Neural progenitor cell (in vitro differentiated cells): Measurements from ENCODE around the gene KIAA0753. TPM values are rescaled to one million over a fixed set of nuclear protein-coding genes. Genes with fewer than 3 reads are reported as not detected.

Experiments
- DNase-seq: peaks from one replicate; pipeline ENCODE4 v3.0.0-alpha.2; 2016; ENCODE audit warnings: low spot score
- H2AFZ ChIP-seq: fragments of 200-600 bp; sonication (generic); replicated peaks from 2 replicates; pipeline ENCODE4 v1.6.1; 2016; ENCODE audit warnings: antibody characterized with exemption
- H3F3A ChIP-seq: fragments of 200-600 bp; sonication (generic); 2 replicates; pipeline ENCODE4 v1.6.1; 2016; ENCODE audit warnings: antibody characterized with exemption, low read depth
- H3K27ac ChIP-seq: fragments of 200-600 bp; sonication (generic); 2 replicates; pipeline ENCODE4 v1.5.1; 2016; ENCODE audit warnings: mild to moderate bottlenecking
- H3K27me3 ChIP-seq: fragments of 200-600 bp; sonication (generic); 2 replicates; pipeline ENCODE4 v1.6.1; 2016; ENCODE audit warnings: mild to moderate bottlenecking, moderate library complexity
- H3K36me3 ChIP-seq: fragments of 200-600 bp; sonication (generic); 2 replicates; pipeline ENCODE4 v1.5.1; 2016
- H3K4me1 ChIP-seq: fragments of 200-600 bp; sonication (generic); 2 replicates; pipeline ENCODE4 v1.6.1; 2016; ENCODE audit warnings: mixed run types
- H3K4me2 ChIP-seq: fragments of 200-600 bp; sonication (generic); 2 replicates; pipeline ENCODE4 v1.6.1; 2016
- H3K4me3 ChIP-seq: fragments of 200-600 bp; sonication (generic); 2 replicates; pipeline ENCODE4 v1.5.1; 2016
- H3K79me2 ChIP-seq: fragments of 200-600 bp; sonication (generic); 2 replicates; pipeline ENCODE4 v1.6.1; 2016; ENCODE audit warnings: low read depth
- H3K9ac ChIP-seq: fragments of 200-600 bp; sonication (generic); 2 replicates; pipeline ENCODE4 v1.6.1; 2016
- H3K9me3 ChIP-seq: fragments of 200-600 bp; sonication (generic); 2 replicates; pipeline ENCODE4 v1.5.1; 2016; ENCODE audit warnings: low read depth
- H4K20me1 ChIP-seq: fragments of 200-600 bp; sonication (generic); 2 replicates; pipeline ENCODE4 v1.6.1; 2016; ENCODE audit warnings: low read depth
- H3K27ac Mint-ChIP-seq: 3 replicates; pipeline ENCODE4 v1.8.0; 2021; ENCODE audit warnings: mixed read lengths
- H3K27me3 Mint-ChIP-seq: 2 replicates; pipeline ENCODE4 v1.8.0; 2022; ENCODE audit warnings: low read depth, mild to moderate bottlenecking, inconsistent platforms, moderate library complexity, mixed read lengths; ENCODE audit not compliant: insufficient read depth
- H3K36me3 Mint-ChIP-seq: 3 replicates; pipeline ENCODE4 v1.8.0; 2021; ENCODE audit warnings: mixed read lengths
- H3K4me1 Mint-ChIP-seq: 3 replicates; pipeline ENCODE4 v1.8.0; 2021; ENCODE audit warnings: mixed read lengths
- H3K4me3 Mint-ChIP-seq: 3 replicates; pipeline ENCODE4 v1.8.0; 2021; ENCODE audit warnings: mild to moderate bottlenecking, moderate library complexity, mixed read lengths
- H3K9me3 Mint-ChIP-seq: 3 replicates; pipeline ENCODE4 v1.8.0; 2020; ENCODE audit warnings: mixed read lengths
- CTCF ChIP-seq: fragments of 200-600 bp; sonication (generic); IDR thresholded peaks from 2 replicates; pipeline ENCODE4 v1.5.1; 2017; ENCODE audit warnings: antibody characterized with exemption, mild to moderate bottlenecking
- EZH2 ChIP-seq: fragments of 200-600 bp; sonication (generic); IDR thresholded peaks from 2 replicates; pipeline ENCODE4 v1.6.1; 2017; ENCODE audit warnings: antibody characterized with exemption, mild to moderate bottlenecking, moderate library complexity
- EZH2phosphoT487 ChIP-seq: fragments of 200-600 bp; sonication (generic); IDR thresholded peaks from 2 replicates; pipeline ENCODE4 v1.6.1; 2017; ENCODE audit warnings: antibody characterized with exemption
- total RNA-seq: library from RNA; depleted of rRNA; stranded (reverse); fragments of >200 nt; gene quantifications from 2 replicates; pipeline ENCODE4 v1.2.3, GENCODE V29; 2015; ENCODE audit warnings: low replicate concordance

KIAA0753 gene
- total RNA-seq, 1 donor from 2014 or later, result 24.1 TPM

GRCh38 chr17:6627019-6627418, 13.5 kb downstream of the KIAA0753 start:
- no peak for DNase-seq
- no peaks in the 10 kb centered on the region for H3K27me3 ChIP-seq
- no peaks in the 10 kb centered on the region for H3K9me3 ChIP-seq
- H3K4me2 ChIP-seq, result no peak overlapping the region
- no peaks in the 10 kb centered on the region for H3K4me1 ChIP-seq
- Mint-ChIP-seq H3K27me3 (no peaks in the 10 kb centered on the region), H3K27ac (no peak overlapping the region), H3K36me3 (peaks cover 19% of the 10 kb centered on the region), H3K9me3 (no peaks in the 10 kb centered on the region), H3K4me1 (no peaks in the 10 kb centered on the region), H3K4me3 (no peak overlapping the region)
- peaks cover 6% of the 10 kb centered on the region for H3K36me3 ChIP-seq
- no peak overlapping the region for H3K9ac ChIP-seq
- peaks cover 2% of the 10 kb centered on the region for H3K79me2 ChIP-seq
- no peak overlapping the region for H2AFZ ChIP-seq
- no peak overlapping the region for H3K27ac ChIP-seq
- TF ChIP-seq EZH2phosphoT487, result no peak
- no peak for TF ChIP-seq CTCF
- no peak for TF ChIP-seq EZH2
- H3F3A ChIP-seq, result no peaks in the 10 kb centered on the region
- H3K4me3 ChIP-seq, result no peak overlapping the region
- no peaks in the 10 kb centered on the region for H4K20me1 ChIP-seq

- H3K27ac Mint-ChIP-seq, result no peak overlapping the region
- no peaks in the 10 kb centered on the region for H3K27me3 Mint-ChIP-seq
- Histone ChIP-seq H3K4me3 (no peak overlapping the region), H4K20me1 (no peaks in the 10 kb centered on the region), H3F3A (no peaks in the 10 kb centered on the region), H3K4me2 (no peak overlapping the region), H3K4me1 (no peaks in the 10 kb centered on the region), H2AFZ (no peak overlapping the region), H3K27ac (no peak overlapping the region), H3K27me3 (no peaks in the 10 kb centered on the region), H3K9ac (no peak overlapping the region), H3K79me2 (peaks cover 2% of the 10 kb centered on the region), H3K36me3 (peaks cover 6% of the 10 kb centered on the region), H3K9me3 (no peaks in the 10 kb centered on the region)
- H3K9me3 Mint-ChIP-seq, result no peaks in the 10 kb centered on the region
- H3K4me3 Mint-ChIP-seq, result no peak overlapping the region
- H3K36me3 Mint-ChIP-seq, result peaks cover 19% of the 10 kb centered on the region
- no peak for DNase-seq
- no peaks in the 10 kb centered on the region for H3K4me1 Mint-ChIP-seq
- TF ChIP-seq EZH2 (no peak), EZH2phosphoT487 (no peak), CTCF (no peak)
Measured at GRCh38 chr17:6626616-6627015, 13.9 kb downstream of the KIAA0753 start.

GRCh38 chr17:6623941-6624340, 16.6 kb downstream of the KIAA0753 start:
- no peak overlapping the region for H3K27ac Mint-ChIP-seq
- H3K36me3 ChIP-seq, result no peaks in the 10 kb centered on the region
- H3K36me3 Mint-ChIP-seq, result peaks cover 12% of the 10 kb centered on the region
- no peaks in the 10 kb centered on the region for H3F3A ChIP-seq
- H3K4me1 ChIP-seq, result no peaks in the 10 kb centered on the region
- no peaks in the 10 kb centered on the region for H3K4me1 Mint-ChIP-seq
- H3K4me2 ChIP-seq, result no peak overlapping the region
- DNase-seq, result no peak
- H3K4me3 ChIP-seq, result no peak overlapping the region
- H3K9me3 Mint-ChIP-seq, result no peaks in the 10 kb centered on the region
- H4K20me1 ChIP-seq, result no peaks in the 10 kb centered on the region
- no peaks in the 10 kb centered on the region for H3K27me3 ChIP-seq
- no peak overlapping the region for H3K27ac ChIP-seq
- H3K27me3 Mint-ChIP-seq, result no peaks in the 10 kb centered on the region
- H3K9me3 ChIP-seq, result no peaks in the 10 kb centered on the region
- H3K79me2 ChIP-seq, result no peaks in the 10 kb centered on the region
- TF ChIP-seq CTCF, result no peak
- H2AFZ ChIP-seq, result no peak overlapping the region
- H3K9ac ChIP-seq, result no peak overlapping the region
- H3K4me3 Mint-ChIP-seq, result no peak overlapping the region

DNA sequence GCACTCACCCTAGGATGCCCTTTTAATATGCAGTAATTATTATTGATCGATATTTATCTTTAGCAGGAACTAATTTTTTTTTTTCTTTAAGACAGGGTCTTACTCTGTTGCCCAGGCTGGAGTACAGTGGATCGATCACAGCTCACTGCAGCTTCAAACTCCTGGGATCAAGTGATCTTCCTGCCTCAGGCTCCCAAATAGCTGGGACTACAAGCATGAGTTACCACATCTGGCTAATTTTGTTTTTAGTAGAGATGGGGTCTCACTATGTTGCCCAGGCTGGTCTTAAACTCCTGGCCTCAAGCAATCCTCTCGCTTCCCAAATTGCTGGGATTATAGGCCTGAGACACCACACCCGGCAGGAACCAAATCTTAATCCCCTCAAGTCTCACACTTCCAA, 29.3 kb downstream of the KIAA0753 start:
- H3K4me2 ChIP-seq, result no peak overlapping the region
- H2AFZ ChIP-seq, result no peak overlapping the region
- H3K9me3 Mint-ChIP-seq, result no peaks in the 10 kb centered on the region
- TF ChIP-seq CTCF (no peak), EZH2phosphoT487 (no peak), EZH2 (no peak)
- H3K4me1 ChIP-seq, result no peaks in the 10 kb centered on the region
- H3F3A ChIP-seq, result no peaks in the 10 kb centered on the region
- H3K9me3 ChIP-seq, result no peaks in the 10 kb centered on the region
- peaks cover 29% of the 10 kb centered on the region for H3K36me3 Mint-ChIP-seq
- H3K27ac Mint-ChIP-seq, result no peak overlapping the region
- H3K4me3 ChIP-seq, result no peak overlapping the region
- no peaks in the 10 kb centered on the region for H4K20me1 ChIP-seq
- peaks cover 3% of the 10 kb centered on the region for H3K36me3 ChIP-seq
- no peaks in the 10 kb centered on the region for H3K79me2 ChIP-seq
- no peaks in the 10 kb centered on the region for H3K27me3 ChIP-seq
- H3K9ac ChIP-seq, result no peak overlapping the region
- DNase-seq, result no peak
- H3K27ac ChIP-seq, result no peak overlapping the region
- H3K4me3 Mint-ChIP-seq, result no peak overlapping the region
- H3K4me1 Mint-ChIP-seq, result no peaks in the 10 kb centered on the region
- H3K27me3 Mint-ChIP-seq, result no peaks in the 10 kb centered on the region
